ENCODE data around the gene TAS1R2.

DNA sequence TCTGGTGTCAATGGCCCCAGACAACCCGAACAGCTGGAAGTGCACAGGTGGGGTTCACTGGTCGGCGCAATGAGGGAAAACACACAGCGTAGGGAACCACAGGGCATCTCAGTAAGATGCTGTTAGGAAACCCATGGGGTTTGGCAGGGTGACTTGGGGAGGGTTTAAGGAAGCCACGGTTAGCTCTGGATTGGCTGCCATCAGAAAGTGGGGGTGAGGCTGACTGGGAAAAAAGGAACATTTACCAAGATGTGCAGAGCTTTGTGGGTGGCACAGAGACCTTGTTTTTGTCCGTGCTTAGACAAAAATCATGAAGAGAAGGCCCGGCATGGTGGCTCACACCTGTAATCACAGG lies 31.9 kb upstream of the TAS1R2 start:
- TF ChIP-seq CTCF (IDR thresholded peaks at IDR 0.05; ENCODE audit: insufficient read depth, low read length) (no peak), POLR2AphosphoS5 (IDR thresholded peaks at IDR 0.05; ENCODE audit: low read depth) (no peak)

All from HL-60 (cell line).